ENCODE measurements around the gene CBX4.

- TF ChIP-seq POLR2A (IDR thresholded peaks at IDR 0.05) (no peak), CTCF (IDR thresholded peaks at IDR 0.05) (no peak)
Measured at GRCh38 chr17:79811868-79812352, 27.3 kb downstream of the CBX4 start.
